ENCODE measurements around the gene CCL8.

Gene CCL8

GRCh38 chr17:34366010-34366409 lies 46.8 kb downstream of the CCL8 start:
- in situ Hi-C loops (cut with HindIII; ENCODE audit: low sequenced_read_pairs) = no loop called here

GRCh38 chr17:34366529-34367107 lies 47.4 kb downstream of the CCL8 start:
- in situ Hi-C loops (cut with HindIII; ENCODE audit: low sequenced_read_pairs) = no loop called here

GRCh38 chr17:34367486-34368195 lies 48.4 kb downstream of the CCL8 start:
- in situ Hi-C loops (cut with HindIII; ENCODE audit: low sequenced_read_pairs) = no loop called here

- in situ Hi-C loops (cut with HindIII; ENCODE audit: low sequenced_read_pairs) = no loop called here
Observed at GRCh38 chr17:34368196-34368945, 49.1 kb downstream of the CCL8 start.

DNA sequence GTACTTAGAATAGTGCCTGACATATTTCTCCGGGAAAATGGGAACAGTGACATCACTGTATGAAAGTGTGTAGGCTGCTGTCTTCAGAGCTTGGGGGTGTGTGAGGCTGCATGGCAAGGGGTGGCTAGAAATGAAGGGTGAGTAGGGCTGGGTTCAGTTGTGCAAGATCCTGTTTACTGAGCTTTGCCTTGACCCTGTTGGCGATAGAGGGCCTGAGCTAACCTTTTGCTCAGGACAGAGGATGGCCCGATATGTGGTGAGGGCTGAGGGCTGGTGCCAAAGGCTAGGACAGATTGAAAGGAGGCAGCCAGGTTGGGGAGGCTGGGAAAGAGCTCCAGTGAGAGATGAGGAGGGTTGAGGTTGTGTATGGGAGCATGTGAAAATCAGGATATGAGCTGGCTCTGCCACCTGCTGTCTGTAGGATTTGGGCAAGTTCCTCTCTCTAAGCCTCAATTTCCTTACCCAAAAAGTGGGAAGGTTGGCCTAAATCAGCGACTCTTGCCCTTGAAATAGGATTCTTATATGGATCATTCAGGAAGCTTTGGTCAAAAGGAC lies 49.8 kb downstream of the CCL8 start:
- in situ Hi-C loops (cut with HindIII; ENCODE audit: low sequenced_read_pairs) = no loop called here

DNA sequence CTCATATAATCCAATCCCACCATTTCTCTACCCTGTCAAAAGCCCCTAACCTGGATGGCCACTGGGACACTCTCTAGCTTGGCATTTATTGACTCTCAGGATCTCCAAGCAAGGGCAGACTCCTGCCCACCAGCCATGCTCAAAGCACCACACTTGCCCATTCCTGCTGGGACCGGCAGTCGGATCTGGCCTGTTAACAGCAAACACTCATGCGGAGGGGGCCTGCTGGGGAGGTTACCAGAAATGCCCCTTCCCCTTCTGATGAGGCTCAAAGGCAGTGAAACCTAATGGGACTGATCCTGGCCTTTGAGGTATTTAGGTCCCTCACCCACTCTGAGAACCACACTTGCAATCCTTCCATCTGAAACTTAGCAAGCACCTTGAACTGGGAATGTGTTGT lies 50.3 kb downstream of the CCL8 start:
- in situ Hi-C loops (cut with HindIII; ENCODE audit: low sequenced_read_pairs) = no loop called here

DNA sequence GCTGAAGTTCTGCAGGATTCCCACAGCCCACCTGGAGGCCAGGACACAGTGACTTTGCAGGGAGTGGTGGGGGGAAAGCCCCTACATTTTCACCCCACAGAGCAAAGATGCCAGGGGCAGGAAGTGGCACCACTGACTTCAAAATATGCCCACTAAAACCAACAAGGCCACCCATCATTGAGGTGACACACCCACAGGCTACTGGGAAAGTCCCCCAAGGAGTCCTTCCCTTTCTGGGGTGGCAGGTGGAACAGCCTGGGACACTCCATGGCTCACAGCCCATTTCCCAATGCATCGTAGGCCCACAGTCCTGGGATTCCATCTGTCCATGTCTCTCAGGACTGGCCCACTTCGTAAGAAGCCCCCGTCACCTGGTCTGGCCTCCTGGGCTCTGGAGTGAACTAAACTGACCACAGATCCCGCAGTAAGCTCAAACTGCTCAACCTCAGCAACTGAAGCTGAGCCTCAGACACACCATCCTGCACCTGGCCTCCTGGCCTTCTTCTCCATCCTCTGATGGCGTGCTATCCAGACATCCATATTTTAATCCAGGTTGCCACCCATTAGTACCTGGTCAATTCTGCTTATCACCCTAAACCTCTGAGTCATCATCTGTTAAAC lies 51.3 kb downstream of the CCL8 start:
- in situ Hi-C loops (cut with HindIII; ENCODE audit: low sequenced_read_pairs) = no loop called here

DNA sequence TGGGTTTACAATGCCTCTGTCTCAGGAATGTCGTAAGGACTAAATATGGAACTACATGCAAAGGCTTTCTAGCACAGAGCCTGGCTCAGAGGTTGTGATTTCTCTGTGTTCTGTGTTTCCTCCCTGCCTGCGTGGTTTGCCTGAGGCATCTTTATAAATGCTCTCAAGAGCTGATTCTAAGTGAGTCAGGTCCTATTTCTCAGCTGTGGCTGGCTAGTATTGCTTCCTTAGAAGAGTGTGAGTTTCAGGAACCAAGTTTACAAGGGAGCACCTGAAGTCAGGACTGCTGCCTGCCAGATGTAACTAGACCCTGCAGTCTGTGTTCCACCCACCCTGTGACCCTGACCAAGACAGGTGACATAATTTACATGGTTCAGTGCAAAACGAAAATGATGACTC lies 51.8 kb downstream of the CCL8 start:
- in situ Hi-C loops (cut with HindIII; ENCODE audit: low sequenced_read_pairs) = no loop called here
